GM23248 (cell line): ENCODE measurements around the gene TBXAS1.
"Not testable (repeated sequence)": the region's sequence is repeated elsewhere in the genome, so short reads cannot be mapped to it uniquely, and the experiment has no call there.

Experiments used
- EZH2 ChIP-seq: fragments of 200-600 bp; sonication (generic); IDR thresholded peaks from 2 replicates; pipeline ENCODE4 v1.6.1; 2018; ENCODE audit warnings: antibody characterized with exemption, mild to moderate bottlenecking; ENCODE audit not compliant: insufficient read depth, poor library complexity, severe bottlenecking
- EZH2phosphoT487 ChIP-seq: fragments of 200-600 bp; sonication (generic); IDR thresholded peaks from 2 replicates; pipeline ENCODE4 v1.6.1; 2018; ENCODE audit warnings: antibody characterized with exemption, moderate library complexity, mild to moderate bottlenecking, low read depth; ENCODE audit not compliant: insufficient read depth

DNA sequence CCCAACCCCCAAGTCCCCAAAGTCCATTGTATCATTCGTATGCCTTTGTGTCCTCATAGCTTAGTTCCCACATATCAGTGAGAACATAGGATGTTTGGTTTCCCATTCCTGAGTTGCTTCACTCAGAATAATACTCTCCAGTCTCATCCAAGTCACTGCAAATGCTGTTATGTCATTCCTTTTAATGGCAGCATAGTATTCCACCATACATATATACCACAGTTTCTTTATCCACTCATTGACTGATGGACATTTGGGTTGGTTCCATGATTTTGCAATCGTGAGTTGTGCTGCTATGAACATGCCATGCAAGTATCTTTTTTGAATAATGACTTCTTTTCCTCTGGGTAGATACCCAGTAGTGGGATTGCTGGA lies 74.0 kb downstream of the TBXAS1 start:
- TF ChIP-seq EZH2, EZH2phosphoT487: not testable (repeated sequence)
